ENCODE measurements around the gene FRAT2. TPM values are rescaled to one million over a fixed set of nuclear protein-coding genes. Genes with fewer than 3 reads are reported as not detected.
"Not testable (repeated sequence)": the region's sequence is repeated elsewhere in the genome, so short reads cannot be mapped to it uniquely, and the experiment has no call there.

FRAT2 gene
- total and polyA plus RNA-seq, 8 donors: 4.3 to 15.0 (median 9.8) TPM

DNA sequence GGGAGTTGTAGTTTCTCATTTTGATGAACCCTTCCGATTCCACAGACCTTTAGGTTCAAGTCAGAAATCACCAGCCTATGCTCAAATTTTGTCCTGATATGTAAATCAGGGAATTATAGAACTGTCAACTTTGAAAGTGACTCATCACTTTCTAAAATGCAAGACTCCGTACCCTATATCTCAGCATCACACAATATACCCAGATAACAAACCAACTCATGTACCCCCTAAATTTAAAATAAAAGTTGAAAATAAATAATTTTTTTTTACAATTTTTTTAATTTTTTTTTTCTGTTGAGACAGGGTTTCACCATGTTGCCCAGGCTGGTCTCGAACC is 41.7 kb downstream of the FRAT2 start:
- Histone ChIP-seq H3K36me3 (no peaks in the 10 kb centered on the region), H3K27me3 (no peaks in the 10 kb centered on the region), H3K4me1 (peaks cover 0 to 3% (median 0%) of the 10 kb centered on the region in 3 donors), H3K27ac (no peak overlapping the region), H3K4me3 (no peak overlapping the region), H3K9me3 (no peaks in the 10 kb centered on the region)
- 52 to 56% methylated on average over 3 of the region's 3 CpGs for WGBS, 2 donors
- TF ChIP-seq, protein P1, sequence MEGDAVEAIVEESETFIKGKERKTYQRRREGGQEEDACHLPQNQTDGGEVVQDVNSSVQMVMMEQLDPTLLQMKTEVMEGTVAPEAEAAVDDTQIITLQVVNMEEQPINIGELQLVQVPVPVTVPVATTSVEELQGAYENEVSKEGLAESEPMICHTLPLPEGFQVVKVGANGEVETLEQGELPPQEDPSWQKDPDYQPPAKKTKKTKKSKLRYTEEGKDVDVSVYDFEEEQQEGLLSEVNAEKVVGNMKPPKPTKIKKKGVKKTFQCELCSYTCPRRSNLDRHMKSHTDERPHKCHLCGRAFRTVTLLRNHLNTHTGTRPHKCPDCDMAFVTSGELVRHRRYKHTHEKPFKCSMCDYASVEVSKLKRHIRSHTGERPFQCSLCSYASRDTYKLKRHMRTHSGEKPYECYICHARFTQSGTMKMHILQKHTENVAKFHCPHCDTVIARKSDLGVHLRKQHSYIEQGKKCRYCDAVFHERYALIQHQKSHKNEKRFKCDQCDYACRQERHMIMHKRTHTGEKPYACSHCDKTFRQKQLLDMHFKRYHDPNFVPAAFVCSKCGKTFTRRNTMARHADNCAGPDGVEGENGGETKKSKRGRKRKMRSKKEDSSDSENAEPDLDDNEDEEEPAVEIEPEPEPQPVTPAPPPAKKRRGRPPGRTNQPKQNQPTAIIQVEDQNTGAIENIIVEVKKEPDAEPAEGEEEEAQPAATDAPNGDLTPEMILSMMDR (IDR thresholded peaks at IDR 0.05): no peak
- no peak for DNase-seq
- intact Hi-C loops (cut with DNase I): no loop called here
- no peak for ATAC-seq
- no peak for FAIRE-seq

DNA sequence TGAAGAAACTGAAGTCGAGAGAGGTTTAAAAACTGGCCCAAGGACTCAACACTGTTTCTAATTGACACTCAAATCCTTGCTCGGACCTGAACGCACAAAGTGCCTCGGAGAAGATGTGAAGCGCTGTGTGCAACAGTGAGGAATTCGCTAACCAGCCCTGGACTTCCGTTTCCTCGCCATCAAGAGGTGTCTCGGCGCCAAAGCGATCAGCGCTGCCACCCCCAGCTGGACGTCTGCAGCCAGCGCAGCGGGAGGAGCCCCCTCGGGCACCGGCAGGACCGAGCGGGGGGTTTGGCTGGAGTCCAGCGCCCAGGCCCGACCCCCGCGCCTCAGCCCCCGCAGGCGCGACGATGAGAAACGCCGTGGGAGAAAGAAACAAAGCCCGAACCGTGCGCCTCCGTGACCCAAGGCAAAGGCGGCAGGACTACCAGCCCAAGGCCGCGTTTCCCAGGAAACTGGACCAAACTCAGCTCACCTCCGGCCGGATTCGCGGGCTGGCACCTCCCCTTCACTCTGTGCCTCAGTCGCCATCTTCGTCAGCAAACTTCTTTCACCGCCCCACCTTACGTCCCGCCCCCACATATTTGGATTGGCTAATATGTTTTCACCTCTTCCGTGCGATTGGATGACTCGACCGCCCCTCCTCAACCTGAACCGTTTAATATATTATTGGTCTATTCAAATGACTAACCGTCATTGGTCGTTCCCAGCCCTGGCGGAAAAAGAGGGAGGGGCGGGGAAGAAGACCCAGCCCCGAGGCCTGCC is 42.2 kb downstream of the FRAT2 start, which contains the start of gene ARHGAP19:
Gene ARHGAP19 (minus strand): TSS at position 541 of the 765 bp plus-strand sequence. CDS start 10 bp downstream, at position 531.
- DNase-seq (peak; percentile 87 to 97 (median 96)), ATAC-seq (peak; percentile 98 to 99 (median 98)), FAIRE-seq (peak; percentile 98)
- 0 to 1% methylated on average over 51 to 55 of the region's 55 CpGs for WGBS, 2 donors
- no peaks in the 10 kb centered on the region for H3K27me3 ChIP-seq
- TF ChIP-seq, protein P1 (IDR thresholded peaks at IDR 0.05): no peak
- no peaks in the 10 kb centered on the region for H3K9me3 ChIP-seq
- no peaks in the 10 kb centered on the region for H3K36me3 ChIP-seq
- peak within 1 kb of the TSS; percentile 85 to 96 (median 90) for H3K27ac ChIP-seq
- peak within 1 kb of the TSS; percentile 55 to 76 (median 67) for H3K4me3 ChIP-seq
- H3K4me1 ChIP-seq: peaks cover 0 to 3% (median 0%) of the 10 kb centered on the region in 3 donors
- intact Hi-C loops (cut with DNase I): no loop called here

DNA sequence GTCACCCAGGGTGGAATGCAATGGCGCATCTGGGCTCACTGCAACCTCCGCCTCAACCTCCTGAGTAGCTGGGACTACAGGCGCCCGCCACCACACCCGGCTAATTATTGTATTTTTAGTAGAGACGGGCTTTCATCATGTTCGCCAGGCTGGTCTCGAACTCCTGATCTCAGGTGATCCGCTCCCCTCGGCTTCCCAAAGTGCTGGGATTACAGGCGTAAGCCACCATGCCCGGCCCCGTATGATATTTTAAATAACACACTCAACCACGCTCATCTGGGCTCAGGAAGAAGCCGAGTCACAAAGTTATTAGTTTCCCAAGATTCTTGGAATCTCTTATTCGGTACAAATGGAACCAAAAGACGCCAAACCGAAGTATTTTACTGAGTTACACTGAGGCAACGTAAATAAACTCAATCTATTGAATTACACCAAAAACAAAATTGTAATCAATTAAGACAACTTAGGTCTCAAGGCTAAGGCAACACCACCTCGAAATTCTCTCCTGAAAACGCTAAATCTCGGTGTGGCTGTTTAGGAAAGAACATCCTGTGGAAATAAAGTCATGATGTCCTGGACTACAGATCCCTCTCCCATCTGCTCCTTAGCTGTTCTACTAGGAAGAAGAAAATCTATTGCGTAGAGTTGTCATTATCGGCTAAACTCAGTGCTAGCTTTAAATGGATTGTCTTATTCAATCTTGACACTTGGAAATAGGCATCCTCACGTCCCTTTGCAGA is 43.0 kb downstream of the FRAT2 start:
- ATAC-seq: peak in 3 of 4 donors; percentile 4 to 6 (median 4)
- Histone ChIP-seq H3K4me1 (peaks cover 0 to 3% (median 0%) of the 10 kb centered on the region in 3 donors), H3K4me3 (peak overlapping the region; percentile 55 to 76 (median 67)), H3K27ac (peak overlapping the region; percentile 85 to 96 (median 90)), H3K27me3 (no peaks in the 10 kb centered on the region), H3K36me3 (no peaks in the 10 kb centered on the region), H3K9me3 (no peaks in the 10 kb centered on the region)
- 39 to 44% methylated on average over 25 of the region's 25 CpGs for WGBS, 2 donors
- no peak for DNase-seq
- TF ChIP-seq, protein P1 (IDR thresholded peaks at IDR 0.05): no peak
- intact Hi-C loops (cut with DNase I): no loop called here
- FAIRE-seq: no peak

DNA sequence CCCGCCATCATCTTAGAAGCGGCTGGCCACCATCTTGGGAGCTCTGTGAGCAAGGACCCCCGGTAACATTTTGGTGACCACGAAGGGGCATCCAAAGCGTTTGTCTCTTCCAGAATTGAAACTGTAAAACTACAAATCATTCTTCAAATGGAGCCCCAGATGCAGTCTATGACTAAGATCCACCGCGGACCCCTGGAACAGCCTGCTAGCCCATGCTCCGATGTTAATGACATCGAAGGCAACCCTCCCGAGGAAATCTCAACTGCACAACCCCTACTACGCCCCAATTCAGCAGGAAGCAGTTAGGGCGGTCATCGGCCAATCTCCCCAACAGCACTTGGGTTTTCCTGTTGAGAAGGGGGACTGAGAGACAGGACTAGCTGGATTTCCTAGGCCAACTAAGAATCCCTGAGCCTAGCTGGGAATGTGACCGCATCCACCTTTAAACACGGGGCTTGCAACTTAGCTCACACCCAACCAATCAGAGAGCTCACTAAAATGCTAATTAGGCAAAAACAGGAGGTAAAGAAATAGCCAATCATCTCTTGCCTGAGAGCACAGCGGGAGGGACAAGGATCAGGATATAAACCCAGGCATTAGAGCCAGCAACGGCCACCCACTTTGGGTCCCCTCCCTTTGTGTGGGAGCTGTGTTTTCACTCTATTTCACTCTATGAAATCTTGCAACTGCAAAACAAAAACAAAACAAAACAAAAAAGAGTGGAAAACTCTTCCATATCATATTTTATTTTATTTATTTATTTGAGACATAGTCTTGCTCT is 43.8 kb downstream of the FRAT2 start:
- FAIRE-seq; H3K4me3 ChIP-seq; H3K4me1 ChIP-seq; DNase-seq; H3K27me3 ChIP-seq; intact Hi-C loops (cut with DNase I); H3K36me3 ChIP-seq; H3K9me3 ChIP-seq; ATAC-seq: not testable (repeated sequence)
- 88 to 92% methylated on average over 17 of the region's 17 CpGs for WGBS, 2 donors
- H3K27ac ChIP-seq: peak overlapping the region in 2 of 4 donors; percentile 85 to 96

DNA sequence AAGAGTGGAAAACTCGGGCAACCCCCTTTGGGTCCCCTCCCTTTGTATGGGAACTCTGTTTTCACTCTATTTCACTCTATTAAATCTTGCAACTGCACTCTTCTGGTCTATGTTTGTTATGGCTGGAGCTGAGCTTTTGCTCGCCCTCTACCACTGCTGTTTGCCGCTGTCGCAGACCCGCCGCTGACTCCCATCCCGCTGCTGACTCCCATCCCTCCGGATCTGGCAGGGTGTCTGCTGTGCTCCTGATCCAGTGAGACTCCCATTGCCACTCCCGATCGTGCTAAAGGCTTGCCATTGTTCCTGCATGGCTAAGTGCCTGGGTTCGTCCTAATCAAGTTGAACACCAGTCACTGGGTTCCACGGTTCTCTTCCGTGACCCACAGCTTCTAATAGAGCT is 44.5 kb downstream of the FRAT2 start:
- WGBS, 2 donors: 91 to 92% methylated on average over 13 of the region's 13 CpGs
- ATAC-seq; H3K4me1 ChIP-seq; H3K4me3 ChIP-seq; FAIRE-seq; H3K36me3 ChIP-seq; DNase-seq; H3K27me3 ChIP-seq; H3K27ac ChIP-seq; H3K9me3 ChIP-seq; intact Hi-C loops (cut with DNase I): not testable (repeated sequence)

Other genes with a start within 250 kb of the FRAT2 start
- gene SLIT1, start 148.8 kb downstream of the FRAT2 start, total RNA-seq: 1 to 10 TPM in 3 of 6 donors, under 1 TPM in 3; 0.23 to 1.3 (median 0.84) TPM
- 1 to 10 TPM in 1 of 2 donors, under 1 TPM in 1; 0.57 to 2.8 TPM for gene SLIT1, start 148.8 kb downstream of the FRAT2 start, polyA plus RNA-seq
- 1 to 10 TPM; 1.3 to 4.8 (median 2.8) TPM for gene ARHGAP19, start 42.1 kb downstream of the FRAT2 start, total RNA-seq
- gene ARHGAP19, start 42.1 kb downstream of the FRAT2 start, polyA plus RNA-seq: 1 to 10 TPM; 1.1 to 2.3 TPM
- 1 to 10 TPM; 2.6 to 5.2 (median 3.4) TPM for gene FRAT1, start 15.5 kb downstream of the FRAT2 start, total RNA-seq
- 1 to 10 TPM; 1.6 to 1.7 TPM for gene FRAT1, start 15.5 kb downstream of the FRAT2 start, polyA plus RNA-seq
- 10 to 100 TPM; 22.3 to 40.1 (median 27.1) TPM for gene RRP12, start 66.6 kb upstream of the FRAT2 start, total RNA-seq
- 10 to 100 TPM; 36.4 to 44.9 TPM for gene RRP12, start 66.6 kb upstream of the FRAT2 start, polyA plus RNA-seq
- gene PGAM1, start 91.5 kb upstream of the FRAT2 start, total RNA-seq: 10 to 100 TPM; 31.4 to 72.8 (median 46.6) TPM
- gene PGAM1, start 91.5 kb upstream of the FRAT2 start, polyA plus RNA-seq: 10 to 100 TPM; 22.2 to 59.5 TPM
- 10 to 100 TPM; 13.0 to 19.4 (median 17.9) TPM for gene EXOSC1, start 111.3 kb upstream of the FRAT2 start, total RNA-seq
- 10 to 100 TPM; 24.1 to 27.6 TPM for gene EXOSC1, start 111.3 kb upstream of the FRAT2 start, polyA plus RNA-seq
- 10 to 100 TPM; 11.4 to 22.7 (median 15.1) TPM for gene ZDHHC16, start 111.4 kb upstream of the FRAT2 start, total RNA-seq
- gene ZDHHC16, start 111.4 kb upstream of the FRAT2 start, polyA plus RNA-seq: 10 to 100 TPM; 17.6 to 18.8 TPM
- gene MMS19, start 163.7 kb upstream of the FRAT2 start, total RNA-seq: 10 to 100 TPM; 18.0 to 33.3 (median 22.3) TPM
- 10 to 100 TPM; 40.2 to 65.7 TPM for gene MMS19, start 163.7 kb upstream of the FRAT2 start, polyA plus RNA-seq
- 1 to 10 TPM; 3.9 to 6.8 (median 4.5) TPM for gene UBTD1, start 164.2 kb upstream of the FRAT2 start, total RNA-seq
- 1 to 10 TPM; 6.8 to 9.0 TPM for gene UBTD1, start 164.2 kb upstream of the FRAT2 start, polyA plus RNA-seq
- gene ANKRD2, start 238.1 kb upstream of the FRAT2 start, total RNA-seq: under 1 TPM; 0.12 to 0.56 (median 0.29) TPM
- 1 to 10 TPM in 1 of 2 donors, under 1 TPM in 1; 0.61 to 1.6 TPM for gene ANKRD2, start 238.1 kb upstream of the FRAT2 start, polyA plus RNA-seq
- gene HOGA1, start 249.7 kb upstream of the FRAT2 start, total RNA-seq: 10 to 100 TPM in 2 of 6 donors, 1 to 10 TPM in 4; 7.2 to 14.9 (median 8.7) TPM
- gene HOGA1, start 249.7 kb upstream of the FRAT2 start, polyA plus RNA-seq: 10 to 100 TPM; 15.9 to 20.5 TPM